Sigmoid colon (tissue), 7 donors: ENCODE measurements around the gene KRT23. TPM values are rescaled to one million over a fixed set of nuclear protein-coding genes. Genes with fewer than 3 reads are reported as not detected.

Experiments
- DNase-seq: peaks from one replicate; pipeline ENCODE4 v3.0.0-alpha.2; 2019
- H3K27ac ChIP-seq, 4 donors: fragments of 200-600 bp; sonication (generic); one replicate each; pipeline ENCODE4 v1.5.1; 2016 to 2019; ENCODE audit warnings: mild to moderate bottlenecking in 1 of 4
- H3K27me3 ChIP-seq, 3 donors: fragments of 200-600 bp; sonication (generic); one replicate each; pipeline ENCODE4 v1.5.1; 2019; ENCODE audit warnings: mild to moderate bottlenecking in 1 of 3
- H3K36me3 ChIP-seq, 4 donors: fragments of 200-600 bp; sonication (generic); one replicate each; pipeline ENCODE4 v1.5.1; 2016 to 2019
- H3K4me1 ChIP-seq, 4 donors: fragments of 200-600 bp; sonication (generic); one replicate each; pipeline ENCODE4 v1.5.1; 2017 to 2019
- H3K4me3 ChIP-seq, 4 donors: fragments of 200-600 bp; sonication (generic); one replicate each; pipeline ENCODE4 v1.5.1; 2017 to 2019; ENCODE audit warnings: mild to moderate bottlenecking in 2 of 4, moderate library complexity in 1 of 4
- H3K9me3 ChIP-seq, 4 donors: fragments of 200-600 bp in 3 of 4; sonication (generic) in 3 of 4; one replicate each; pipeline versions ENCODE4 v1.5.1 to v1.6.1; 2013 to 2019
- CTCF ChIP-seq, 4 experiments: fragments of 450-650 bp in 3 of 4; fragments of 200-600 bp in 1 of 4; IDR thresholded peaks; one replicate each; pipeline ENCODE4 v1.5.1; 2016 to 2019; ENCODE audit warnings: antibody characterized with exemption in 4 of 4, mild to moderate bottlenecking in 3 of 4, moderate library complexity in 2 of 4
- EP300 ChIP-seq, 4 donors: sonication (generic); formaldehyde crosslinking; IDR thresholded peaks; one replicate each; pipeline ENCODE4 v1.6.1; 2017; ENCODE audit warnings: antibody characterized with exemption in 4 of 4
- POLR2A ChIP-seq, 2 donors: fragments of 450-650 bp; IDR thresholded peaks; one replicate each; pipeline ENCODE4 v1.6.1; 2016; ENCODE audit warnings: antibody characterized with exemption in 2 of 2, mild to moderate bottlenecking in 2 of 2, moderate library complexity in 2 of 2
- POLR2AphosphoS5 ChIP-seq, 4 donors: sonication (generic); formaldehyde crosslinking; IDR thresholded peaks; one replicate each; pipeline ENCODE4 v1.6.1; 2017; ENCODE audit warnings: antibody characterized with exemption in 4 of 4
- WGBS, 2 donors: extraction: QIAGEN DNeasy Blood & Tissue Kit; methylation state at CpG; one replicate each; pipeline ENCODE4 v1.1.7; 2013; 5-methylcytosine and 5-hydroxymethylcytosine counted together
- intact Hi-C: fragments of 100-400 bp; cut with DNase I; formaldehyde crosslinking; loops from one replicate; pipeline ENCODE4 v1.15.1; 2023
- polyA plus RNA-seq, 3 donors: library from polyadenylated mRNA; stranded (reverse); fragments of 200-250 nt; gene quantifications; one replicate each; pipeline ENCODE4 v1.2.3, GENCODE V29; 2013
- total RNA-seq, 4 donors: library from RNA; depleted of rRNA; stranded (reverse); fragments of >200 nt; gene quantifications; one replicate each; pipeline ENCODE4 v1.1.0, GENCODE V29; 2016
- donor health status: healthy with polysubstance abuse.
- donor health status: Bipolar disorder and iron deficiency.
- donor health status: healthy.

The KRT23 gene
- total and polyA plus RNA-seq, 7 donors: 0.27 to 3.7 (median 0.48) TPM; not detected in 3

- no peaks in the 10 kb centered on the region for H3K9me3 ChIP-seq
- no peak within 1 kb of the TSS for H3K4me3 ChIP-seq
- H3K27me3 ChIP-seq: no peaks in the 10 kb centered on the region
- H3K4me1 ChIP-seq: no peaks in the 10 kb centered on the region
- WGBS, 2 donors: 65 to 73% methylated on average over 1 of the region's 1 CpG
- no peak within 1 kb of the TSS for H3K27ac ChIP-seq
- no peaks in the 10 kb centered on the region for H3K36me3 ChIP-seq
- no peak for DNase-seq
- TF ChIP-seq CTCF (IDR thresholded peaks at IDR 0.05) (no peak), EP300 (IDR thresholded peaks at IDR 0.05) (no peak), POLR2AphosphoS5 (IDR thresholded peaks at IDR 0.05) (no peak), POLR2A (IDR thresholded peaks at IDR 0.05) (no peak)
- intact Hi-C loops: no loop called here
Observed at GRCh38 chr17:40966848-40967247, 29.4 kb upstream of the KRT23 start, which contains the start of gene KRT39. Gene KRT39 (minus strand): TSS chr17:40966948. CDS start chr17:40966856, 92 bp downstream.

GRCh38 chr17:40963838-40964237 is 26.4 kb upstream of the KRT23 start:
- DNase-seq: no peak
- TF ChIP-seq CTCF (IDR thresholded peaks at IDR 0.05) (peak in 1 of 4 experiments; percentile 35), POLR2A (IDR thresholded peaks at IDR 0.05) (no peak)
- intact Hi-C loops: no loop called here
- no peaks in the 10 kb centered on the region for H3K9me3 ChIP-seq
- no peak overlapping the region for H3K27ac ChIP-seq
- no peak overlapping the region for H3K4me3 ChIP-seq
- whole genome bisulfite sequencing, 2 donors: 37 to 56% methylated on average over 1 of the region's 1 CpG
- no peaks in the 10 kb centered on the region for H3K36me3 ChIP-seq
- peaks cover 0 to 7% (median 0%) of the 10 kb centered on the region in 3 donors for H3K27me3 ChIP-seq
- no peaks in the 10 kb centered on the region for H3K4me1 ChIP-seq

GRCh38 chr17:40962059-40962561 is 24.7 kb upstream of the KRT23 start:
- no peaks in the 10 kb centered on the region for H3K4me1 ChIP-seq
- TF ChIP-seq CTCF (IDR thresholded peaks at IDR 0.05): no peak
- TF ChIP-seq POLR2AphosphoS5 (IDR thresholded peaks at IDR 0.05): no peak
- TF ChIP-seq EP300 (IDR thresholded peaks at IDR 0.05): no peak
- TF ChIP-seq POLR2A (IDR thresholded peaks at IDR 0.05): no peak
- intact Hi-C loops: no loop called here
- no peak overlapping the region for H3K27ac ChIP-seq
- H3K36me3 ChIP-seq: no peaks in the 10 kb centered on the region
- H3K9me3 ChIP-seq: no peaks in the 10 kb centered on the region
- WGBS, 2 donors: 77 to 86% methylated on average over 4 of the region's 4 CpGs
- H3K27me3 ChIP-seq: peaks cover 0 to 7% (median 0%) of the 10 kb centered on the region in 3 donors
- DNase-seq: no peak
- H3K4me3 ChIP-seq: no peak overlapping the region

- intact Hi-C loops: no loop called here
- WGBS, 2 donors: 36 to 77% methylated on average over 1 of the region's 1 CpG
- no peak for DNase-seq
- Histone ChIP-seq H3K9me3 (no peaks in the 10 kb centered on the region), H3K36me3 (no peaks in the 10 kb centered on the region), H3K27me3 (peaks cover 0 to 7% (median 0%) of the 10 kb centered on the region in 3 donors), H3K4me1 (no peaks in the 10 kb centered on the region), H3K27ac (no peak overlapping the region), H3K4me3 (no peak overlapping the region)
- TF ChIP-seq CTCF (IDR thresholded peaks at IDR 0.05) (no peak), EP300 (IDR thresholded peaks at IDR 0.05) (no peak), POLR2A (IDR thresholded peaks at IDR 0.05) (no peak), POLR2AphosphoS5 (IDR thresholded peaks at IDR 0.05) (no peak)
Observed at GRCh38 chr17:40961591-40961990, 24.1 kb upstream of the KRT23 start.

GRCh38 chr17:40960144-40960543 is 22.7 kb upstream of the KRT23 start:
- Histone ChIP-seq H3K36me3 (no peaks in the 10 kb centered on the region), H3K4me1 (no peaks in the 10 kb centered on the region), H3K27me3 (peaks cover 0 to 7% (median 0%) of the 10 kb centered on the region in 3 donors), H3K27ac (no peak overlapping the region), H3K4me3 (no peak overlapping the region), H3K9me3 (no peaks in the 10 kb centered on the region)
- no peak for DNase-seq
- WGBS, 2 donors: 80 to 87% methylated on average over 10 of the region's 10 CpGs
- intact Hi-C loops: no loop called here
- TF ChIP-seq POLR2AphosphoS5 (IDR thresholded peaks at IDR 0.05): no peak
- TF ChIP-seq POLR2A (IDR thresholded peaks at IDR 0.05): no peak
- TF ChIP-seq CTCF (IDR thresholded peaks at IDR 0.05): no peak
- TF ChIP-seq EP300 (IDR thresholded peaks at IDR 0.05): no peak
